HepG2 (cell line): ENCODE results near the gene DNAJC13. TPM values are rescaled to one million over a fixed set of nuclear protein-coding genes. Genes with fewer than 3 reads are reported as not detected.

ENCODE experiments used
- AKNA ChIP-seq: sonication (generic); formaldehyde crosslinking; IDR thresholded peaks from 2 replicates; pipeline ENCODE4 v1.4.0; 2020; ENCODE audit warnings: missing genetic modification reagents, borderline replicate concordance
- BCLAF1 ChIP-seq: fragments of 450-650 bp; IDR thresholded peaks from 2 replicates; pipeline ENCODE4 v1.6.1; 2017; ENCODE audit warnings: mild to moderate bottlenecking
- BRF2 ChIP-seq: sonication (generic); formaldehyde crosslinking; IDR thresholded peaks from 2 replicates; pipeline ENCODE4 v1.8.1; 2022; ENCODE audit warnings: mild to moderate bottlenecking, missing genetic modification reagents
- NR0B2 ChIP-seq: sonication (generic); formaldehyde crosslinking; IDR thresholded peaks from 2 replicates; pipeline ENCODE4 v1.4.0; 2020; ENCODE audit warnings: mild to moderate bottlenecking, missing genetic modification reagents
- PLRG1 ChIP-seq: fragments of 450-650 bp; conservative IDR thresholded peaks from 2 replicates; pipeline ENCODE4 v1.6.1; 2016
- SP2 ChIP-seq: sonication (generic); formaldehyde crosslinking; IDR thresholded peaks from 2 replicates; pipeline ENCODE4 v1.5.1; 2020; ENCODE audit warnings: mild to moderate bottlenecking, missing genetic modification reagents
- ZBTB26 ChIP-seq: IDR thresholded peaks from 2 replicates; pipeline ENCODE4 v1.6.1; 2016; ENCODE audit warnings: missing compliant biosample characterization, missing genetic modification reagents, borderline replicate concordance
- ZNF207 ChIP-seq: fragments of 450-650 bp; IDR thresholded peaks from 2 replicates; pipeline ENCODE4 v1.6.1; 2016; ENCODE audit warnings: antibody characterized with exemption, borderline replicate concordance
- ZNF281 ChIP-seq: sonication (generic); formaldehyde crosslinking; IDR thresholded peaks from 2 replicates; pipeline ENCODE4 v1.4.0; 2020; ENCODE audit warnings: missing genetic modification reagents, borderline replicate concordance
- ZNF326 ChIP-seq: sonication (generic); formaldehyde crosslinking; IDR thresholded peaks from 2 replicates; pipeline ENCODE4 v1.4.0; 2020; ENCODE audit warnings: missing genetic modification reagents, borderline replicate concordance
- ZNF468 ChIP-seq: sonication (generic); formaldehyde crosslinking; IDR thresholded peaks from 2 replicates; pipeline ENCODE4 v1.8.0; 2022; ENCODE audit warnings: mild to moderate bottlenecking, moderate library complexity, missing genetic modification reagents
- ZNF510 ChIP-seq: sonication (generic); formaldehyde crosslinking; IDR thresholded peaks from 2 replicates; pipeline ENCODE4 v1.4.0; 2020; ENCODE audit warnings: low read depth, mild to moderate bottlenecking, missing genetic modification reagents
- ZNF672 ChIP-seq: sonication (generic); formaldehyde crosslinking; IDR thresholded peaks from 2 replicates; pipeline ENCODE4 v1.8.1; 2022; ENCODE audit warnings: missing genetic modification reagents
- ZNF749 ChIP-seq: sonication (generic); formaldehyde crosslinking; IDR thresholded peaks from 2 replicates; pipeline ENCODE4 v1.8.0; 2022; ENCODE audit warnings: mild to moderate bottlenecking, missing genetic modification reagents, moderate library complexity, borderline replicate concordance
- polyA plus RNA-seq, 8 experiments: library from polyadenylated mRNA; depleted of rRNA in 3 of 8; stranded (reverse) in 7 of 8; unstranded in 1 of 8; fragments of >200 nt; fragmentation: Illumina TruSeq in 4 of 8; extraction: Trizol in 4 of 8; gene quantifications; 2 replicates each; pipeline versions ENCODE4 v1.2.1 to v1.2.3, GENCODE V29; 2011 to 2016; ENCODE audit warnings: low read depth in 4 of 8, missing spikeins in 1 of 8, mixed read lengths in 1 of 8; ENCODE audit not compliant: insufficient read depth in 1 of 8
- total RNA-seq, 5 experiments: library from RNA; depleted of rRNA; stranded (reverse); fragments of >200 nt; fragmentation: Illumina TruSeq; extraction: Trizol; gene quantifications; 2 replicates each; pipeline ENCODE4 v1.2.3, GENCODE V29; 2016; ENCODE audit warnings: low read depth in 1 of 5

DNAJC13 gene
- total and polyA plus RNA-seq, 2 of the 13 experiments (the other 11 are each of a cell fraction or from before 2014, with no cell fraction given) = 9.1 to 26.2 TPM

GRCh38 chr3:132416807-132417694 is at the start of gene DNAJC13 (continued):
- peak; percentile 27; the same call in 1 of the 2 replicates for TF ChIP-seq BRF2 (CRISPR knock-in tag)
- TF ChIP-seq ZNF510 (CRISPR knock-in tag) = no peak
- TF ChIP-seq BCLAF1 = no peak
- TF ChIP-seq AKNA (CRISPR knock-in tag) = no peak
- TF ChIP-seq ZNF749 = no peak
- no peak for TF ChIP-seq ZNF281
- no peak for TF ChIP-seq ZNF207
- TF ChIP-seq ZNF672 (CRISPR knock-in tag) = no peak
- TF ChIP-seq SP2 (CRISPR knock-in tag) = peak; percentile 50
- no peak for TF ChIP-seq ZNF326 (CRISPR knock-in tag)
- 0 out of 2 replicates have a peak, but pooled peaks have one; percentile 11 for TF ChIP-seq ZBTB26 (CRISPR knock-in tag)
- TF ChIP-seq NR0B2 (CRISPR knock-in tag) = no peak
- TF ChIP-seq PLRG1 = no peak
- no peak for TF ChIP-seq ZNF468 (CRISPR knock-in tag)
